Effector CD4-positive, alpha-beta T cell (primary cell): ENCODE measurements around the gene CCL19.

ENCODE experiments used
- DNase-seq: peaks from one replicate; pipeline ENCODE4 v3.0.0-alpha.2; 2020

Gene CCL19

DNA sequence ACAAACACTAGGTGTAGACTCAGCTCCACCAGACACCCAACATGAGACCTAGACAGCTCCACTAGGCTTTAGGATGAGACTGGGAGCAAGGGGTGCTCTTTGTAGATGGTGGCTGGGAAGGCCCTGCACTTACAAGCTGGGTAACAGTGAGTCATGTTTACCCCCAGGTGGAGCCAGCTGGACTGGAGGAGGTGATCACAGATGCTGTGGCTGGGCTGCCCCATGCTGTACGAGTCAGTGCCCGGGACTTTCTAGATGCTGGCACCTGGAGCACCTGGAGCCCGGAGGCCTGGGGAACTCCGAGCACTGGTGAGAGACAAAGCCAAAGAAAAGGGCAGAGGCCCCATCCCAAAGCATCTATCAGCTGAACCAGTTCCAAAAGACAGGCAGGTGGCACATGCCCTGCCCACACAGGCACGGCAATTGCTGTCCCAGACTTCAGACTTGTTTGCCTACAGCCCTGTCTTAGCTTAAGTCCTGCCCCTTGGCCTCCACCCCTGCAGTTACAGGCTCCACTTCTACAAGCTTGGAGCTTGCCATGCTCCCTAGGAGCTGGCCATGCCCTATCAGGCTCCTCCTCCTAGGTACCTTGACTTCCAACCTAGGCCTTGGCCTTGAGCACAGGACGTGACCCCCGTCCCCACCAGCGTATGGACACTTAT lies 31.4 kb downstream of the CCL19 start:
- DNase-seq: no peak

DNA sequence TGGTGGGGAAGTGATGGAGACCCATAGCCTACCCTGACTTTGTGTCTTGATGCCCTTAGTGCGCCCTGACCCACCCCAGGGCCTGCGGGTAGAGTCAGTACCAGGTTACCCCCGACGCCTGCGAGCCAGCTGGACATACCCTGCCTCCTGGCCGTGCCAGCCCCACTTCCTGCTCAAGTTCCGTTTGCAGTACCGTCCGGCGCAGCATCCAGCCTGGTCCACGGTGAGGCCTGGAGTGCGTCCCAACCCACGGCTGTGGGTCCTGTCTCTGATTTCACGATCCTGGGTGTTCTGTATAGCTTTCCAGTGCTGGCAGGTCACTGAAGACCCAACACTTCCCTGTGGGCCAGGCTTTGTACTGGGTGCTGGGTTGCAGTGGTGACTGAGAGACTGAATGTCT lies 32.6 kb downstream of the CCL19 start:
- DNase-seq: no peak

DNA sequence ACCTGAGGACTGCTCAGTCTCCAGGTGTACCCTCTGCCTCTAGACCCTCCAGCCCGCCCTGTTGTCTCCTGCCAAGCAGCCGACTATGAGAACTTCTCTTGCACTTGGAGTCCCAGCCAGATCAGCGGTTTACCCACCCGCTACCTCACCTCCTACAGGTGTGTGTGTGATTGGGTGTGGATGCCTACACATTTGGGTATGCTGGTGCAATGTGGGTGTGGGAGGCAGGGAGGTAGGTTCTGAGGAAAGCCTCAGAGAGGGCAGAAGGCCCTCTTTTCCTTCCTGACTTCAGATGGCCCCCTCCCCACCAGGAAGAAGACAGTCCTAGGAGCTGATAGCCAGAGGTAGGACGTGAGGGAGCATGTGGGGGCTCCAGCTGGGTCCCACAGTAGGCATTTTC lies 34.1 kb downstream of the CCL19 start:
- no peak for DNase-seq

DNA sequence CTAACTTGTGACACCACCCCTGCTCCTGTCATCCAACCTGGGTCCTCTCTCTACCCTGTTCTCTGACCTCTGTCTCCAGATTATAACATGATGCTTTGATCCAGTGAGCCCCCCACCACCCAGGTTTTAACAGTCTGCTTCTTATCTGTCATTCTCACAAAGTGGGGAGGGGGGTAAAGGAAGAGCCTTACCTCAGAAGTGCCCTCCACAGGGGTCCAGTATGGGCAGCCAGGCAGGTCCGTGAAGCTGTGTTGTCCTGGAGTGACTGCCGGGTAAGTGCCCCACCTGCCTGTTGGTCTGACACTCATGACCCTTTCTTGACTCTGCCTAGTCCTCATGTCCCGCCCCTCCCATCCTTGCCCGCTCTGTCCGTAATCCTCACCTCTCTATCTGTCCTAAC lies 35.7 kb downstream of the CCL19 start:
- DNase-seq: no peak

DNA sequence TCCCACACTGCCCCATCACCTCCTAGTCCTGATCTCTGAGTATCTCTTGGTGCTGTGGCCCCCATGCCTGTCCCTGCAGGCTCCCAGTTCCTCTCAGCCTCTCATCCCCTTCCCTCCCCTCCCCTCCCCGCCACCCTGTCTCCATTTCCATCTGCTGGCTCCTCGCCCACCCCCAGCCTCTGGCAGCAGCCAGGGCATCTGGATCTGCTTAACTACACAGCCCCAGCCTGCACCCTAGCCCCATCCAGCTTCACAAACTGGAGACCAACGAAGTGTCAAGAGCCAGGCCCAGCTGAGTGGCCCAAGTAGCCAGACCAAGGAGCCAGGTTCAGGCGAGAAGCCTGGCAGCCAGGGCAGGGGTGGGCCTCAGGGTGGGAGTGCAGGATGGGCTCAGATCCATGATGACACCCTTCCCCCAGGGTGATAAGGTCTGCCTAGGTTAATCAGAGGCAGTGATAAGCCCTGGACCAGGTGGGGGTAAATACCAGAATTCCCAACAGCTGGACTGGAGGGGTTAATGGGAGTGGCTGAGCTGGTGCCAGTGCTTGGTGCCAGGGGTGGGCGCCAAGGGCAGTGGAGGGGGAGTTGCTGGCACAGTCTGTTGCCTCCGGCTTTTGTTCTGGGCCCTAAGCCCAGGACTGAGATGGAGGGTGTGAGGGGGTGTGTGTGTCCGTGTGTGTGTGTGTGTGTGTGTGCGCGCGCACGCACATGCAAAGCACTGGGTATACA lies 36.6 kb downstream of the CCL19 start:
- no peak for DNase-seq

DNA sequence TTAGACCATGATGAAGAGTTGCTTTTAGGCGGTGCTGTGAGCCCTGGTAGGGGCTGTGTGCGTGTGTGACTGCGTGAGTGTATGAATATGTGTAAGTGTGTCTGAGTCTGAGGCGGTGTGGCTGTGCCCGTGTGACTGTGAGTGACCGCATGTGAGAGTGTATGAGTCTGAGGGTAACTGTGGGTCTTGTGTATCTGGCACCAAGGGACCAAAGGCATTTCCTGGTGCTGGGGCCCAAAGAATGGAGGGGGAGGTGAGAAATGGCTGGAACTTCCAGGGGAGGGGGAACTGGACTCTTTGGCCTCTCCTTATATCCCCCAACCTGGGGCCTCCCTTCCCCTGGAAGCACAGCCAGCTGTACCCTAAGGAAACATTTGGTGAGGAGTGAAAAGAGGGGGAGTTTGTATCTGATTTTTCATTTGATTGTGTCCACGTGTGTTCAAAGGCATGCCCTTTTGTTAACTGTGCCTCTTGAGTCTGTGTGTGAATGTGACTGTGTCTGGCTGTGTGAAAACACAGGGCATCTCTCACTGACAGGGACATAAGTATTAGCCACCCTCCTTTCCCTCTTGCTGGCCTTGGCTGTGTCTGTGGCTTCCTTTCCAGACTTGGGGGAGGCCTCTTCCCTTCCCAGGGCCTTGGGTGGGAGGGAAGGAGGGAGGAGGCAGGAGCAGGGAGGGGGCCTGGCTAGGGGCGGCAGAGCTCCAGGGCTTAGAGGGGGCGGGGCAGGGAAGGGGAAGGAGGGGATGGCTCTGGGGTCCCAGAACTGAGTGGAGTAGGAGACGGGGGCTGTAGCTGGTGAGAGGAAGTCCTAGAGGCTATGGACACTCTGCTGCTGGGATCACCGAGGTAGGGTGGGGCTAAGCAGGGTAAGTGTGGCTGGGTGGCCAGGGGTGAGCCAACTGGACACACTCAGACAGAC lies 37.7 kb downstream of the CCL19 start:
- DNase-seq: no peak

DNA sequence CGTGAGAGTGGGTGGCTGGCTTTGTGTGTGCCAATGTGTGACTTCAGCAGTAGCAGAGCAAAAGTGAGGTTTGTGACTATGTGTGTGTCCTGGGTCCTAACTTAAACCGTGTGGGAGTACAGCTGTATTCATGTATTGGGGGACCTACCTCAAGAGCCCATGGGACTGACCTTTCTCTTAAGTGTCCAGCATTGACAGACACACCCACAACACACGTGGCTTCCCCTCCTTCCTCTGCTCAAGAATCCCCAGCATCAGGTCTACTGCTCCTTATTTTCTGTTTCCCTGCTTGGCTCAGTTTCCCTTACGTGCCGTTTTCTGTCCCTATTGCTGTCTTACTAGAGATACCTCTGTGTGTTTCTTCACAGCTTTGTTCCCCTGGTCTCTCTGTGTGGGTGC lies 38.5 kb downstream of the CCL19 start:
- DNase-seq: no peak

DNA sequence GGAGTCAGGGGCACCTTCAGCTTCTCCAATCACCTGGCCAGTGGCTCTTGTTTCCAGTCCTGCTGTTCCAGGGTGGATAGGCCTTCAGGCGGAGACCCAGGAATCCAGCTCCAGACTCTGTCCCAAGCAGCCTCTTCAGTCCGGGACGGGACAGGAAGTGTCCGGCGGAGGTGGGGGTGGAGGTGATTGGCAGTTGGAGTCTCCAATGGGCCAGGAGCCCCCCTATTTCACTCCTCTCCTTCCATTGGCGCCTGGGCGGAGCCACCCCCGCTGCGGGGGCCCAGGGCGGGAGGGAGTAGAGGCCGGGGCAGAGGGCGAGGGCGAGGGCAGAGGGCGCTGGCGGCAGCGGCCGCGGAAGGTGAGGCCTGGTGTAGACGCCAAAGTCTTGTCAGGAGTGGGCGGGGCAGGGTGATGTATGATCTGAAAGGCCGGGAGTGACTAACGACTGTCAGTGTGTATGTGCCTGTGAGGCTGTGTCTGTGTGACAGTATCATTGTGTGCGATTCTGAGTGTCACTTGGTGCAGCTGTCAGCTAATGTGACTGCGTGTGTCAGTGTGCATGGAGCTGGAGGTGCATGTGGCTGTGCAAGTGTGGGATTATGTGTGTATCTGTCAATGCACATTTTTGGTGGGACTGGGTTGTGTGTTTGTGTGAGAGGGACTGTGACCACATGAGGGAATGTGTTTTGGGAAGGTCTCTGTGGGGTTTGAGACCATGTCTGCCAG lies 39.0 kb downstream of the CCL19 start, which contains the start of gene IL11RA:
TSS of gene IL11RA (plus strand) at position 310 of the 726 bp plus-strand sequence. CDS start 3,033 bp downstream, outside the sequence.
- DNase-seq: no peak

DNA sequence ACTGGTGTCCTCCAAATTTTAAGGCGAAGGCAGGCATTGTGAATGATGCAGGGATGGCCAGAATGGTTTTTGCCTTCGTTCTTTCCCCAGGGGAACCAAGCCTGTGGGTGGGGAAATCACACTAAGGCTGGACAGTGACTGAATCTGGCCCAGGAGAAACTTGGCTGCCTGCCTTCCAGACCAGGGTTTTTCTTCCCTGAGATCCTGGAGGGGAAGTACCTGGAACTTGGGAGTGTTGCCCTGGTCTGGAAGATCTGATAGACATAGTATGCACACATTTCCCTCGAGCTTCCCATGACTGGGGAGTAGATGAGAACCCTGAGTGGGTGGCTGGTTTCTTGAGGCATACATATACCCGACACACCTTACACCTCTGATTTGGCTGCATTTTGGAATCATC lies 39.8 kb downstream of the CCL19 start:
- no peak for DNase-seq

DNA sequence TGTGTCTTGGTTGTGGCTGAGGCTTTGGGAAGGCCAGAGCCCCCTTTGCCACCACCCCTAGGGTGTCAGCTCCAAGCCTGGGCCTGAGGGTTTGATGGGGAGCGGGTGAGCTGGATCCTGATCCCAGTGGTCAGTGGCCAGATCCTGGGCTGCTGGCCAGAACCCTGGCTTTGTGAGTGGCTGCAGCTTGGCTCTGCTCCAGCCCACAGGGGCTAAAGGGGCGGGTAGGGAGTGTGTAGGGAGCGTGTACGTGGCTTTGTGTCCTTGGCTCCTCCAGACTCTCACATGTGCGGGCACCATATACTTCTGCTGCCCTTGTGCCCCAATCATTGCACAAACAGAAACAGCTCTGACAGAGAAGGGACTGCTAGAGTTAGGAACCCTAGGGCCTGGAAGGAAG lies 40.3 kb downstream of the CCL19 start:
- no peak for DNase-seq

DNA sequence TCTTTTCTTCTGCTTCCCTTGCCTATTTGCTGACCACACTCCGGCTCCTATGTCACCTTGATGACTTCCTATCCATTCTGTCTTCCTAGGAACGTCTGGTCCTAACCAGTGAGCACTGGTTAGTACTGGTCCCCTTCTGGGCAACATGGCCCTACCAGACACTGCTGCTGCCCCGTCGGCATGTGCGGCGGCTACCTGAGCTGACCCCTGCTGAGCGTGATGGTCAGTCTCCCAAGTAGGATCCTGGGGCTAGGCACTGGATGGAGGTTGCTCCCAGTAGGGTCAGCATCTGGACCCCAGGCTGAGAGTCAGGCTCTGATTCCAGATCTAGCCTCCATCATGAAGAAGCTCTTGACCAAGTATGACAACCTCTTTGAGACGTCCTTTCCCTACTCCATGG lies 42.4 kb downstream of the CCL19 start:
- DNase-seq: no peak

DNA sequence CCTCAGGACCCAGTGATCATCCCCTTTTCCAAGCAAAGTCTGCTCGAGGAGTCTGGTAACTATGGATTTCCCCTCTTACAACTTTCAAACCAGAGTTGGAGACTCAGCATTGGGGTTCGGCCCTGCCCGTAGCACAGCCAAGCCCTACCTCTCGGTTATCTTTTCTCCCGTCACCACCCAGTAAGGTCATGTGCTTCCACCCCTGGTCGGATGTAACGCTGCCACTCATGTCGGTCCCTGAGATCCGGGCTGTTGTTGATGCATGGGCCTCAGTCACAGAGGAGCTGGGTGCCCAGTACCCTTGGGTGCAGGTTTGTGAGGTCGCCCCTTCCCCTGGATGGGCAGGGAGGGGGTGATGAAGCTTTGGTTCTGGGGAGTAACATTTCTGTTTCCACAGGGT lies 43.4 kb downstream of the CCL19 start:
- DNase-seq: no peak

DNA sequence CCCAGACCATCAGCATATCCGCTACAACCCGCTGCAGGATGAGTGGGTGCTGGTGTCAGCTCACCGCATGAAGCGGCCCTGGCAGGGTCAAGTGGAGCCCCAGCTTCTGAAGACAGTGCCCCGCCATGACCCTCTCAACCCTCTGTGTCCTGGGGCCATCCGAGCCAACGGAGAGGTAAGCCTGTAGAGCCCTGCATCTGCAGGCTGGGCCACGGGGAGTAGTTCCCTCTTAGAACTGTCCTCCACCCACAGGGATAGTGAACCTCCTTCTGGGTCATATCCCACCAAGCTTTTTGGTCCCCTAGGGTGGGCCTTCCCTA lies 44.0 kb downstream of the CCL19 start:
- no peak for DNase-seq

DNA sequence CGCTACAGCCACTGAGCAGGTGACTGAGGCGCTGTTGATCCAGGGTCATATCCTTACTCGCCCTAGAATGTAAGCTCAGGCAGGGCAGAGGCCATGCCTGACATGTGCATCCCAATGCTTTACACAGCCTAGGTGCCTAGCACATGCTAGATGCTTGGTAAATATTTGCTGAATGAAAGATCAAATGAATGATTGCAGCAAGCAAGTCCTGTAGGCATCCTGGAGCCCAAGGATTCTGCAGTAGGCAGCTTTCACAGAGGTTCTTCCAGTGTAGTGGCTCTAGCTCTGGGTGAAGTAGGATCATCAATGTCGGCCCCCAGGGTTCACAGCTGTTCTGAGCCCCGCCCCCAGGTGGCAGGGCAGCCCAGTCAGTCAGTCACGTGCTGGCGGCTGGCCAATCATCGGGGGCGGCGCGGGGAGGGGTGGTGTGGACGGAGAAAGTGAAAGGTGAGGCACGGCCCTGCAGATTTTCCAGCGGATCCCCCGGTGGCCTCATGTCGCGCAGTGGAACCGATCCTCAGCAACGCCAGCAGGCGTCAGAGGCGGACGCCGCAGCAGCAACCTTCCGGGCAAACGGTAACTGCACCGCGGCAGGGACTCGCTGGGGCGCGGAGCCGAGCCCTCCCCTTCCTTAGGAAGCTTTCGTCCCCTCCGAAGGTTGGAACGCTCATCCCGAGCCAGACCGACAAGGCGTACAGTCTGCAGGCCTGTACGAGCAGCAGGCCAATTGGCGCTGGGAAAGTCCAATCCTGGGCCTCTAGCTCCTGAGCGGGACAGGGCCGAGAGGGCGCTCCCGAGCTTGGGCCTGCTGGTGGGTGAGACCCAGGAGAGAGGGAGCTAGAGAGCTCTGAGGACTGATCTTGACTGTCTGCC lies 44.6 kb downstream of the CCL19 start, which contains the start of gene GALT:
TSS of gene GALT (plus strand) at position 465 of the 873 bp plus-strand sequence. CDS start at position 495, 30 bp downstream.
- DNase-seq: peak; percentile 96

DNA sequence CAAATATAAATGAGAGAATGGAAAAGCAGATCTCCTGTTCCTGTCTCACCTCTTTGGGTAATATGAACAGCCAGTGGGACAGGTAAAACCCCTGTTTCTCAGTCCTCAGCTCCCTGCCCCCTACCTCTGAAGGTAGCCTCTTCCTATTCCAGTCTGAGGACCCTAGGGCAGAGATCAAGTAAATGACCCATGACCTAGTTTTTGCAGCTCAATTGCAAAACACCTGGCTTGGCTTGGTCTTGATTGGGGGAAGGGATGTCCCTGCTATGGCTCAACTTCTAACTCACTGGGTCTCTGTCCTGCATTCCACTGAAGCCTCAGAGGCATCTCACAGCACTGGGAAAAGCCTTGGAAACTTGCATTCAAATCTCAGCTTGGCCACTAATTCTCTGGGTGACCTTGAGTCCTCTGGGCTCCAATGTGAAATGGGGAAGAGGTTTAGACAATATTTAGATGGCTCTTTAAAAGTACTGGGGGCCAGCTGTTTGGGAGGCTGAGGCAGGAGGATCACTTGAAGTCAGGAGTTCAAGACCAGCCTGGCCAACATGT lies 46.2 kb downstream of the CCL19 start:
- DNase-seq: no peak

DNA sequence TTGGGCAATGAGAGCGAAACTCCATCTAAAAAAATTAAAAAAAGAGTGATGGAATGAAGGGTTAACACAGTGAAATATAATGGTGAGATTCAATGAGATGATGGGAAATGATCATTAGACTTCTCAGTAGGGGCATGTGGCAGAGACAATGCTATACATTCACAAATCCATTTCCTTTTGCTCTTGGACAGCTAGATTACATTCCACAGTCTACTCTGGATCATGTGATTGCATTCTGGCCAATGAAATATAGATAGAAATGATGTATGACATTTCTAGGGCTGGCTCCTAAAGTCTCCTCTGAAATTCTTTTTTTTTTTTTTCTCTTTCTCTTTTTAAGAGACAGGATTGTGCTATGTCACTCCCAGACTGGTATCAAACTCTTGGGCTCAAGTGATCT lies 48.4 kb downstream of the CCL19 start:
- DNase-seq: no peak
